ENCODE measurements around the gene AHCYL1.
"Not testable (repeated sequence)": the region's sequence is repeated elsewhere in the genome, so short reads cannot be mapped to it uniquely, and the experiment has no call there.

Gene AHCYL1

DNA sequence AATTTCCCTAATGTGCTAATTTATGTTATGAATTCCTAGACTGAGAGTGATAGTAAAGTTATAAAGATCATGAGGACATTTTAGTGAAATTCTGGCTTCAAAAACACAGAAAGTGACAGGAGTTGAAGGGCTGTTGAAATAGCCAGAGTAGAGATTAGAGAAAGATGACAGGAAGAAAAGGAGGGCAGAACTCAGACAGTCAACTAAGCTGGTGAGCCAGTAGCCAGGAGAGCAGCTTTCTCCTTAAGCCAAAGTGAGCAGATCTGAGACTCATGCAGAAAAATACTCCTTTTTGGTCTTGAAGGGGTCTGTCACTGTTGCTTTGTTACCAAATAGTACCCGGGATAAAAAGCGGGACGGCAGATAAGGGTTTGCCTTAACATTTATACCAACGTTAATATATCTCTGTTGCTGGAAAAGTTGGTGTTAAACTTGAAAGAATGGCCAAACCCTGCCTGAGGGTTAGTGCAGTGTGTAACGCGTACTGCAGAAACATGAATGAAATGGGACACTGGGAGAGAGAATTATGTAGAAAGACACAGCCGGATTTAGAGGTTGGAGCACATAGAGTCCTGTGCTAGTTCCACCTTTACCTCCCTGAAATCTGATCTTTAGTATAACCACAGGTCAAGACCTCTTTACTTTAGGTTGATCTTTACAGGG lies 12.8 kb downstream of the AHCYL1 start:
- DNase-seq: no peak

DNA sequence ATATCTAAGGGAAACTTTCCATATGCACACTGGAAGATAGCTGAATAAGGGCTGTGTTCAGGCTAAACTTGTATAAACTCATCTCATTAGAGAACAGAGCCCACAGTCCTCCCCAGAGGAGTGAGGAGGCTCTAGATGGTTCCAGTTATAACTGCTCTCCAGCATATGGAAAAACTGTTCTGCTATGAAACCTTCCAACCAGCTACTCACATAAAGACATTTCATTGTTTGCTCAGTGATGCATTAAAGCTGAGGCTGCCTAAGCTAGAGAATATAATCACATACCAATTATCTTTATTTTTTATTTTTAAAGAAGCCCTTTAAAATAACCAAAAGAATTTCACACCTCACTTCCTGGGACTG lies 13.3 kb downstream of the AHCYL1 start:
- no peak for DNase-seq

DNA sequence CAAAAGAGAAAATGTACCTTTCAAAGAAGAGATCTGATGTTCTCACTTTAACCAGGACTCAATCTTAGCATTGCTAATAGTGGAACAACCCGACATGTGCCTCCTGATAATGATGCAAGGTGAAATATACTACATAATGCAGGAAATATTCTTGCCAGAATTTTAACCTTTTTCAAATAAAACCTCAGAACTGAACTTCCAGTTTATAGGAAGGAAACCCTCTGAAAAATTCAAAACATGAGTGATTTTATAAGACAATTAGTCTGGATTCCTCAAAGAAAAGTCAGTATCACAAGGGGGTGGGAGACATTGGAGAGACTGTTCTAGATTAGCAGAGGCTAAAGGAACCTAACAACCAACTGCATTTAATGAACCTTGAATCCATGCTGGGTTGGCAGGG lies 18.1 kb downstream of the AHCYL1 start:
- DNase-seq: no peak

DNA sequence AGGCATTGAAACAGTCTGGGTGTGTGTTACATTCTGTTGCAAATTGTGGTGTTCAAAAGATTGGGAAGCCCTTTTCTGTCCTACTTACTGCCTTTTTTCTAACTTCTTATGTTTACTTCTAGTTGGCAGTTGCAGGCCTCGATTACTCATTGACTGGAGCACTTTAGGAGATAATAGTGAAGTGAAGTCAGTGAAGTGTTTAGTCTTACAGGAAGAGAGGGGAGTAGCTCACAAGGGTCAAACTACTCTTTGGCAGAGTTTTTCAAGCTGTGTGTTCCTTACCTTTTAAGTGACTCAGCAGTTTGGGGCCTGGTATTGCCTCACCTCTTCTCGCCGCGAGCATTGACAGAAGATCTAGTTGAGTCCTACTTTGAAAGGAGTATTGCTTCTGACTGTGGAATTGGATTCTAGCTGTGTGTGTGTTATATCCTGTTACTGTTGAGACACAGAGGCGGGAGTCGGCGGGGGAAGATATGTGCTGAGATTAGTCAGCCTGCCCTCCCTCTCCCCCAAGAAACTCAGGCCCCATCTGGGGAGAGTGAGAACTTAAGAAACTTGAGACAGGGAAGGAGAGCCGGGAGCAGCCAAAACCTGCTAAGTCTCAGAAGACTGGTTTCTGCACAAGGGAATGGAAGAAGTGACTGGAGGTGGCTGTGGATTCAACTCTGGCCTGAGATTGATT lies 19.3 kb downstream of the AHCYL1 start:
- peak in 5 of 56 donors; percentile 9 to 51 (median 23) for DNase-seq

DNA sequence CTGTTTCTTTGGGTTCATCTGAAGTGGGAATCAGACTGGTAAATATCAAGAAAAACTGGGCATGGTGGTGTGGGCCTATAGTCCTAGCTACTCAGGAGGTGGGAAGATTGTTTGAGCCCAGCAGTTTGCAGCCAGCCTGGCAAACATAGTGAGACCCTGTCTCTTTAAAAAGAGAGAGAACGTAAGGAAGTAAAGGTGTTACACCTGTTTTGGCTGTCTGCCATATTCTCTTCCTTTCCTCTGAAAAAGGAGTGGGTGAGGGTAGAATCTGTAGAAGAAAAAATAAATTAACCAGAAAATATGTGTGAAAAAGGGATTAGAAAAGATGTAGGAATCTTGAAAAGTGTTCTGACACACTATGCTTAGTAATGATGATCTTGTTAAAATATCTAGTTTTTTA lies 20.0 kb downstream of the AHCYL1 start:
- no peak for DNase-seq

DNA sequence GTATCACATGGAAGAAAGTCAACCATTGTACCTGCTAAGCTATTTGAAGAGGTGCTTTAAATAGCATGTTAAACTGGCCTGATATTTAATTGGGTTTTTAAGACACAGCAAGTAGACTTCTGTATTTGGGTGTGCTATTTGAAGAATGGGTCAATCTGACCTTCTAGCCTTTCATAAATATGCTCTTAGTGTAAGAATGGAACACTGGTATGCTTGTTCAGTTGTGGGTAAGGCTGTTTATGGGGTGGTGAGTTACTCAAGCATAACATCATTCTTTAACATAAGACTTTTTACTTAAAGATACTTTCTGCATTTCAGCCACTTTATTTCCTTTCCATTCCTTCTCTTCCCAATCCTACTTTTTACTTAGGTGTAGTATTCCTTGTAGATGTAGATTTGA lies 21.4 kb downstream of the AHCYL1 start:
- DNase-seq: no peak

DNA sequence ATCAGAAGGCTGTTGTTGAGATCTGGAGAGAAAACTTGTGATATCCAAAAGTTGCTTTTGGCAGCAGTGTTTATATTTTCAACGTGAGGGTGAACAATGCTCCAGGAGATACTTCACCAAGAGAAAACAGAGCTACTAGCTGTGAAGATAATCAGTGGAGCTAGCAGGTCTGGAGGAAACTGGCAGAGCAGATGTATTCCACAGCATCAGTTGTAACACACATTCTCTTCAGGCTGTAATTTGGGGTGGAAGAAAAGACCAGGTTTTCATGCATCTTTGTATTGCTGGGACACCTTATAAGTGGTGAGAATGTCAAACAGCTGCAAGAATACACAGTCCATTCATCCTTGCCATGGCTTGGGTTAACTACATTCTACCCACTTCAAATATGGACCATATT lies 22.0 kb downstream of the AHCYL1 start:
- DNase-seq: no peak

DNA sequence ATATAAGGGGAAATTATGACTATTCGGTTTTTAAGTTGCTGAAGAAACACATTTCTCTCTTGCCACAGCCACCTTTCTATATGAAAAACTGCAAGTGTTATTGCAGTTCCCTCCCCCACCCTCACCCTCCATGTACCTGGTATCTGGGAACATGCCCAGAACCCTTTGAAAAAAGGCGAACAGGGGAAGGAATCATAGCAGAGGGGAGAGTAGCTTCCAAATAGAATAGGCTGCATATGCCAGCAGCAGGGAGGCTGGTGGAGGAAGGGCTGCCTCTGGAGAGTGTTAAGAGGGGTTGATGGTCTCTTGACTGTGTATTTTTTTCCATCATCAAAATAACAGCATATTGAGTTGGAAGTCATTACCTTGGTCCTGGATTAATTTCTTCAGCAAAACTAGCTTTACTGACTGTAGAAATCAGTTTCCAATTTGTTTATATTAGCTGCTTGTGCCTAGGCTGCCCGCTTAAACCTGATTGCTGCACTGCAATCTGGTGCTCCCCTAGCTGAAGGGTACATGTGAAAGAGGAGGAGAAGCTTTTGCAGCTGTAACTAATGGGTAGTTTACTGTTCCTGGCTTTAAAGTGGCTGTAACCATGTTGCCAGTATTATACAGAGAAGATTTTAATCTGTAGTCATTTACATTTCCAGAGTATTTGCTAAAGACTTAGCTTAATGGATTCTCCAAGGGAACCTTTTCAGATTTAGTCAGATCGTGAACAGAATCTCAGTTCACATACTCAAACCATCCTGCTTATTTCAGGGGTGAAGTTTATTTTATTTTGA lies 22.7 kb downstream of the AHCYL1 start:
- peak in 1 of 56 donors; percentile 41 for DNase-seq

DNA sequence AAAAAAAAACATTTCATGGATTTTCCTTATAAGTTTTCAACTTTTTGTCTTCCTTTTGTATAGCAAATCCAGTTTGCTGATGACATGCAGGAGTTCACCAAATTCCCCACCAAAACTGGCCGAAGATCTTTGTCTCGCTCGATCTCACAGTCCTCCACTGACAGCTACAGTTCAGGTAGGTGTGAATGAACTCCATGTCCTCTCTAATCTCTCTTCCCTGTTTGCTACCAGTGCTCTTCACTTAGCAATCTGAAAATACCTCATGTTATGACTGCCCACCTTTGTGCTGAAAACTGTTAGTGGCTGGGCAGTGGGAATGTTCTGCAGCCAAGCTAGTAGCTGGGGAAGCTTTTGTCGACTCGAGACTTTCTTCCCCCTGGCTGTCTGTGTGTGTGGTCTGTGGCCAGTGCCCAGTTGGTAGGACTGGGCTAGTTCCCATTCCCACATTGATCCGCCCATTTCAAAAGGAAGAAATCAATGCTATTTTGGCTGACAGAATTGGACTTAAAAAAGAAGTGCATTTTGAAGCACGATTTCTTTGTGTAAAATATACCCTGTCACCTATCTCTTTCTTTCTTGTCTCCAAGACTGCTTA lies 24.5 kb downstream of the AHCYL1 start:
- DNase-seq: peak in 12 of 56 donors; percentile 4 to 57 (median 29)

DNA sequence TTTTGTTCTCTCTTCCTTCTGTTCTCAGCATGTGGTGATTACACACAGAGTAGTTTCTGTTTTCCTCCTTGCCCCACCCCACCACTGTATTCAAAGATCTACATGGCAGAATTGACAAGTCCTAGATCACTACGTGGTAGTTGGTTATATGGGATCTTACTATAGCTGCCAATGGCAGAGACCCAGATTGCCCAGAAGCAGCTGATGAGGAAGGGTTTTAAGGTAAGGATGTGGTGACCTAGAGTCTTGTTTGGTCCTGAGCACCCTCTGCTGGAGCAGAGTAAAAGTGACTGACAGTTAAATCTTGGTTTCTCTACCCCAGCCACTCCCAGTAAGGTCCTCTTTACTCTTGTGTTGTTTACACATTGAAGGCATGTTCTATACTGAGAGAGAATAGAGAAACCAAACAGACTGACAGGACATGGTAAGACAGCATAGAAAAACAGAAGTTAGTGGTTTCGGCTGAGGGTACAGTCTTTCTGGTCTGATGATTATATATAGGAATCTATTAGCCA lies 27.0 kb downstream of the AHCYL1 start:
- DNase-seq: peak in 6 of 56 donors; percentile 1 to 28 (median 15)

DNA sequence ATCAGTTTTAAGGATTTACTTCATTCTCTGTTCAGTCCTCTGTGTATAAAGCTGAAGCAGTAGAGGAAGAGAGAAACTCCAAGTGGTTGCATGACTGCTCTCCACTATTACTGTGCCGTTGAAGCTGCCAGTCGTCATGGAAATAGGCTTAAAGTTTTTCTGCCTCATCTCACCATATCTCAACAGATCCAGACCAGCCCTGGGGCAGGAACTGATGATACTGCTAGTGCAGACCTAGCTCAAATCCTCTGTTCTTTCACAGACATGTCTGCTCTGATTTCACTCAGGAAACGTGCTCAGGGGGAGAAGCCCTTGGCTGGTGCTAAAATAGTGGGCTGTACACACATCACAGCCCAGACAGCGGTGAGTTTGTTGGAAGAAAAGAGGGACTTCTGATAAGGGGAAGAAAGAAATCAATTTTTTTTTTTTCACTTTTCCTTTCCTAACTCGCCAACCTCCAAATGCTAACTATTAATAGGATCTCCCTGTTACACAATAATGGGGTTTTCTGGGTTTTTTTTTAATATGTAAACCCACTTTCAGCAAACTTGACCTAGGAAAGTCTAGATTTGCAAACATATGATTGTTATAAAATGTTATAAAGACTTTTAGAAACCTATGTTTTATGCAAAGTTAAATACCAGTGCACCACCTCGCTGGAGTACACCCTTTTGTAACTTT lies 27.7 kb downstream of the AHCYL1 start:
- no peak for DNase-seq

DNA sequence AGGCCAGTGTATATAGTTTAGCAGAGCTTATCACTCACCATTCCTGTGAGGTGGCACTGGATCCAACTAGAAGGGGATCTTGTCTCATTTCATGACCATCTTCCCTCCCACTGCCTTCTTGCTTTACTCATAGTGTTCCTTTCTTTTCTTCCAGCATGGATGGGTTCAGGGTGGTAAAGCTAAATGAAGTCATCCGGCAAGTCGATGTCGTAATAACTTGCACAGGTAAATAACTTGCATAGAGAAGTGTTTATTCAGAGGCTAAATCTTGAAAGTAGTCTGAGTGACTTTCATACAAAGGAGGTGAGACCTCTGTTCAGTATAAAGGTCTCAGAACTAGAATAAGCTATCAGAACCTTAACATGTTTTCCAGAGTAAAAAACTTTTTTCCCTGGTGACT lies 33.2 kb downstream of the AHCYL1 start:
- no peak for DNase-seq

DNA sequence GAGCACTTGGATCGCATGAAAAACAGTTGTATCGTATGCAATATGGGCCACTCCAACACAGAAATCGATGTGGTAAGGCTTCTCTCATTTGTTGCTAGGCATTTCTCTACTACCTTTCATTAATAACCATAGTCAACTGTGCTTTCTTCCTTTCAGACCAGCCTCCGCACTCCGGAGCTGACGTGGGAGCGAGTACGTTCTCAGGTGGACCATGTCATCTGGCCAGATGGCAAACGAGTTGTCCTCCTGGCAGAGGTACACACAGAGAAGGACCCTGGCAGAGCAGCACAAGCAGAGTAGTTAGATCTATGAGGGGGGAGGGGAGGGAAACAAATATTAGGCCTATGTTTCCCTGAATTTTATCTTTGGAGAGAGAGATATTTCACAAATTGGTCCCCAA lies 33.8 kb downstream of the AHCYL1 start:
- no peak for DNase-seq

DNA sequence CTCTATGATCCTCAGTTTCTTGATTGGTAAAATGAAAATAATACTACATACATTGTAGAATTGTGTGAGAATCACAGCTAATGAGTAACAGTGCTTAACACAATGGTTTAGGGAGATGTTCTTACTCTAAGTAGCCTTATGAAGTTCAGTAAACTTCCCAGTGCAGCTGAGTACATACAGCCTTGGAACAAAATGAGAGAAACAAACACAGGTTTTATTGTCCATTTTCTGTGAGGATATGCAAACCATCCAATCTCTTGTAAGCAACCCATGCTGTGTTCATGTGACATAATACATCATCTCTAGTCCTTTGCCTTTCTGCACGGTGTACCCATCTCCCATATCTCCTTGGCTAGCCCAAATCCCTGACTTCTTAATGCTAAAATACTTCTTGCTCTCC lies 35.2 kb downstream of the AHCYL1 start:
- DNase-seq: no peak

DNA sequence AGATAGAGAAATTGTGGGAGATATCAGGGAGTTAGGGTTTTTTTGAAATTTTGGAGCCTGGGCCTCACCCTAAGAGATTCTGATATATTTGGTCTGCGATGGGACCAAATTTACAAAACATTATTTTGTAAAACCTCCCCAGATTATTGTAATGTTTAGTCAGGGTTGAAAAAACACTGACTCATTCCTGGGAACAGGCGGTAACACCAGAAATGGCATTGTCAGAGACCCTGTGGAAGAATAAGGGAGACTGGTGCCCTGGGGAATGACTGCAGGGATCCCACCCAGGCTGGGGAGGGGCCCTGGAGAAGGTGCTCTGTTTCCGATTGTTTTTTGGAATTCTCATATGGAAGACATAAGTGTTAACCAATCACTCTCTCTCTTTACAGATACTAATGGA lies 36.7 kb downstream of the AHCYL1 start:
- DNase-seq: no peak

DNA sequence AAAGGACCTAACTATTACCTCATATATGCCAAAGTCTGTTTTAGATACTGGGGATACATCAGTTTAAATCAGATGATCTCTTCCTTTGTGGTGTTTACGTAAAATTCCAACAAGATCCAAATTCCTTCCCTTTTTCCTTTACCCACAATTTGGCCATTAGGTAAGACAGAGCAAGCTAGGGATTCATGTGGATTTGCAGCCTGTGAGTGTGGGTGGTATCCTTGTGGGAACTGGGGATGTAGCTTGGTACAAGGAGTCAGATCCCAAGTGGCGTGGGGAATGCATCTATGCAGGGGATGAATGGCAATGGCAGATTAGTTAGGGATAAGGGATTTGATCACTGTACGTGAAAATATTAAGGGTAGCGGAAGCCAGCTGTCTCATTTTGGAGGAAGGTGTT lies 40.0 kb downstream of the AHCYL1 start:
- no peak for DNase-seq

DNA sequence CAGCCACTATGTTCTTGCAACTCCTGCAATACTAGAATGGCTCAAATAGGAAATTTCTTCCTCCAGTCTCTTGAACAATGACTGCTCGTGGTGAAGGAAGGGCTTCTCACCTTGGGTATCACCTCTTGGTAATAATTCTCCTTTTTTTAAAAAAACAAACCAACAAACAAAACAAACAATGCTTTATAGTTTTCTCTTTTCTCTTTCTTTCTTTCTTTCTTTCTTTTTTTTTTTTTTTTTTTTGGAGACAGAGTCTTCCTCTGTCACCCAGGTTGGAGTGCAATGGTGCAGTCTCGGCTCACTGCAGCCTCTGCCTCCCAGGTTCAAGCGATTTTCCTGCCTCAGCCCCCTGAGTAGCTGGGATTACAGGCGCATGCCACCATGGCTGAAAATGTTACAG lies 46.1 kb downstream of the AHCYL1 start:
- DNase-seq: not testable (repeated sequence)

DNA sequence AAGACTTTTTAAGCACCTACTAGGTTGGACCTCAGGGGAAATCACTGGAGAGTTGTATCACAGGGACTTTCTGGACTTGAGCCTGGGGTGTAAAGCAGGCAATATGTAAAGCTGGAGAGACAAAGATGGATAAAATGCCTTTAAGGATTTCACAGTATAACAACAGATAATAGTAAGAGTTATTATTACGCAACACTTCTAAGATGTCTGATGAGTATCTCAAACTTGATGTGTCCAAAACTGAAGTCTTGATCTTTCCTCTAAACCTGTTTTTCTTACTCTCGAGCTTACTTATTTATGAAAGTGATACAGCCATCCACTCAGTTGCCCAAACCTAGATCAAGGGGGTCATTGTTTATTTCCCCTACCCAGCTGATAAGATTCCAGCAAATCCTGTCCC lies 47.8 kb downstream of the AHCYL1 start:
- no peak for DNase-seq

DNA sequence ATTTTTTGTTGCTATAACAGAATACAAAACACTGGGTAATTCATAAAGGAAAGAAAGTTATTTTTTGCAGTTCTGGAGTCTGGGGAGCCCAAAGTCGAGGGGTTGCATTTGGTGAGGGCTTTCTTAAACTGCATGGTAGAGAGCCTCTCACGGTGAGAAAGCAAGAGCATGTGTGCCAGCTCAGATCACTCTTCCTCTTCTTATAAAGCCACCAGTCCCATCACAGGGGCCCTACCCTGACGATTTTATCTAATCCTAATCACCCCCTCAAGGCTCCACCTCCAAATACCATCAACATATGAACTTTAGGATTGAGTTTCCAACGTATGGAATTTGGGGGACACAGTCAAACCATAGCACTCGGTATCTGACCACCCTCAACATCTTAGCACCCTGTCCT lies 48.9 kb downstream of the AHCYL1 start:
- no peak for DNase-seq

DNA sequence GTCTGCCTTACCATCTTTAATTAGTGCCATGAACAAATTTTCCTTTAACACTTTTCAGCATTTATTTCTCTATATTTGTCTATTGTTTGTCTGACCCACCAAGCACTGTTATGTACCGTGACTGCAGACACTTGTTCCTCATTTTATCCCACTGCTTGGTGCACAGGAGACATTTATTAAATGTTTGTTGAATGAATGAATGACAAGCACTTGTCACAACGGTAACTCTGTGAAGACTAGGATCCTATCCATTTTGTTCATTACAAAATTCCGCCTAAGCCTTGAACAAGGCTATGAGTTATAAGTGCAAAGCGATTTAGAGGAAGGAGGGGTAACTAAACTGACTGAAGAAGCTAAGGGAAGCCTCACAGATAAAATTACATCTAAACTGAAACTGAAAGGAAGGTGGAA lies 49.5 kb downstream of the AHCYL1 start:
- no peak for DNase-seq
